GM23338 (cell line): ENCODE results near the gene GPR61. TPM values are rescaled to one million over a fixed set of nuclear protein-coding genes. Genes with fewer than 3 reads are reported as not detected.

Source experiments
- ATAC-seq: fragments of 200-7000 bp; cut with Tn5 transposase; 3 replicates; pipeline ENCODE4 v1.9.1; 2020
- DNase-seq: peaks from one replicate; pipeline ENCODE4 v3.0.0-alpha.2; 2015; ENCODE audit warnings: low spot score
- H2AFZ ChIP-seq: fragments of 200-600 bp; sonication (generic); 2 replicates; pipeline ENCODE4 v1.8.0; 2016; ENCODE audit warnings: antibody characterized with exemption, mild to moderate bottlenecking, moderate library complexity
- H3F3A ChIP-seq: fragments of 200-600 bp; sonication (generic); replicated peaks from 2 replicates; pipeline ENCODE4 v1.8.0; 2017; ENCODE audit warnings: antibody characterized with exemption, mixed run types, low read depth
- H3K27ac ChIP-seq: fragments of 200-600 bp; sonication (generic); 2 replicates; pipeline ENCODE4 v1.6.1; 2016; ENCODE audit warnings: low read depth
- H3K27me3 ChIP-seq: fragments of 200-600 bp; sonication (generic); 2 replicates; pipeline ENCODE4 v1.8.0; 2016; ENCODE audit warnings: mild to moderate bottlenecking, mixed run types, moderate library complexity; ENCODE audit not compliant: insufficient read depth
- H3K36me3 ChIP-seq: fragments of 200-600 bp; sonication (generic); 2 replicates; pipeline ENCODE4 v1.8.0; 2016; ENCODE audit warnings: mild to moderate bottlenecking; ENCODE audit not compliant: insufficient read depth
- H3K4me1 ChIP-seq: fragments of 200-600 bp; sonication (generic); 2 replicates; pipeline ENCODE4 v1.8.0; 2016; ENCODE audit warnings: mild to moderate bottlenecking, moderate library complexity; ENCODE audit not compliant: insufficient read depth
- H3K4me2 ChIP-seq: fragments of 200-600 bp; sonication (generic); 2 replicates; pipeline ENCODE4 v1.7.1; 2017; ENCODE audit warnings: mixed run types
- H3K4me3 ChIP-seq: fragments of 200-600 bp; sonication (generic); 2 replicates; pipeline ENCODE4 v1.6.1; 2016; ENCODE audit warnings: mixed run types
- H3K79me2 ChIP-seq: fragments of 200-600 bp; sonication (generic); replicated peaks from 2 replicates; pipeline ENCODE4 v1.8.0; 2017; ENCODE audit warnings: mild to moderate bottlenecking; ENCODE audit not compliant: insufficient read depth
- H3K9me2 ChIP-seq: fragments of 200-600 bp; sonication (generic); 2 replicates; pipeline ENCODE4 v1.8.0; 2017; ENCODE audit not compliant: insufficient read depth
- H4K20me1 ChIP-seq: fragments of 200-600 bp; sonication (generic); replicated peaks from 2 replicates; pipeline ENCODE4 v1.8.0; 2017; ENCODE audit warnings: mild to moderate bottlenecking; ENCODE audit not compliant: insufficient read depth
- H3K27ac Mint-ChIP-seq: 2 replicates; pipeline ENCODE4 v1.8.0; 2020; ENCODE audit warnings: inconsistent platforms, mild to moderate bottlenecking, moderate library complexity, mixed read lengths
- H3K27me3 Mint-ChIP-seq: 3 replicates; pipeline ENCODE4 v1.8.0; 2022; ENCODE audit warnings: low read depth, mild to moderate bottlenecking, moderate library complexity, mixed read lengths, inconsistent platforms; ENCODE audit not compliant: insufficient read depth, poor library complexity
- H3K36me3 Mint-ChIP-seq: 3 replicates; pipeline ENCODE4 v1.8.0; 2021; ENCODE audit warnings: low read depth, mild to moderate bottlenecking, inconsistent platforms, moderate library complexity, mixed read lengths
- H3K4me1 Mint-ChIP-seq: 3 replicates; pipeline ENCODE4 v1.8.0; 2020; ENCODE audit warnings: mild to moderate bottlenecking, inconsistent platforms, mixed read lengths
- H3K4me3 Mint-ChIP-seq: 3 replicates; pipeline ENCODE4 v1.8.0; 2021; ENCODE audit warnings: moderate library complexity, mild to moderate bottlenecking, inconsistent platforms, mixed read lengths
- H3K9me3 Mint-ChIP-seq: 3 replicates; pipeline ENCODE4 v1.8.0; 2020; ENCODE audit warnings: moderate library complexity, mild to moderate bottlenecking, inconsistent platforms, mixed read lengths
- CREB1 ChIP-seq: fragments of 250-450 bp; sonication (Bioruptor Pico); IDR thresholded peaks from 2 replicates; pipeline ENCODE4 v1.5.0; 2020; ENCODE audit warnings: low read depth, mild to moderate bottlenecking, moderate library complexity
- EZH2 ChIP-seq: fragments of 200-600 bp; sonication (generic); IDR thresholded peaks from one replicate; pipeline ENCODE4 v1.8.0; 2017; ENCODE audit warnings: antibody characterized with exemption, mild to moderate bottlenecking, low read depth; ENCODE audit not compliant: unreplicated experiment
- EZH2phosphoT487 ChIP-seq: fragments of 200-600 bp; sonication (generic); IDR thresholded peaks from one replicate; pipeline ENCODE4 v1.8.1; 2018; ENCODE audit warnings: antibody characterized with exemption; ENCODE audit not compliant: unreplicated experiment
- JUNB ChIP-seq: IDR thresholded peaks from one replicate; pipeline ENCODE4 v1.6.1; 2016; ENCODE audit warnings: antibody characterized with exemption; ENCODE audit not compliant: unreplicated experiment
- NANOG ChIP-seq: IDR thresholded peaks from 2 replicates; pipeline ENCODE4 v1.6.1; 2016; ENCODE audit warnings: antibody characterized with exemption, borderline replicate concordance
- POLR2AphosphoS5 ChIP-seq: IDR thresholded peaks from 2 replicates; pipeline ENCODE4 v1.6.1; 2016; ENCODE audit warnings: antibody characterized with exemption, low read depth
- STAT1 ChIP-seq: IDR thresholded peaks from one replicate; pipeline ENCODE4 v1.6.1; 2016; ENCODE audit warnings: antibody characterized with exemption; ENCODE audit not compliant: unreplicated experiment
- ZNF114 ChIP-seq: fragments of 250-450 bp; sonication (Bioruptor Pico); IDR thresholded peaks from 2 replicates; pipeline ENCODE4 v1.5.0; 2020; ENCODE audit warnings: mild to moderate bottlenecking, moderate library complexity
- ZNF331 ChIP-seq: fragments of 250-450 bp; sonication (Bioruptor Pico); IDR thresholded peaks from 2 replicates; pipeline ENCODE4 v1.5.0; 2020; ENCODE audit warnings: low read depth, mild to moderate bottlenecking, moderate library complexity
- polyA plus RNA-seq: library from polyadenylated mRNA; unstranded; fragments of >200 nt; fragmentation: Nextera tagmentation; extraction: Ambion mirVana; gene quantifications from 2 replicates; pipeline ENCODE4 v1.2.1, GENCODE V29; 2016
- total RNA-seq: library from RNA; depleted of rRNA; stranded (reverse); fragments of >200 nt; shearing (Covaris generic); gene quantifications from 2 replicates; pipeline ENCODE4 v1.2.3, GENCODE V29; 2014
- TF ChIP-seq, protein P1 (sequence below), 2 experiments: fragments of 200-600 bp in 1 of 2; sonication (generic) in 1 of 2; conservative IDR thresholded peaks; 2 replicates each; pipeline versions ENCODE4 v1.5.1 to v1.6.1; 2016 to 2017; ENCODE audit warnings: antibody characterized with exemption in 2 of 2, low read depth in 2 of 2, mild to moderate bottlenecking in 2 of 2, moderate library complexity in 1 of 2
- TF ChIP-seq, protein P2 (sequence below): IDR thresholded peaks from 2 replicates; pipeline ENCODE4 v1.6.1; 2016; ENCODE audit warnings: antibody characterized with exemption
- TF ChIP-seq, protein P3 (sequence below): fragments of 250-450 bp; sonication (Bioruptor Pico); IDR thresholded peaks from 2 replicates; pipeline ENCODE4 v1.5.0; 2020; ENCODE audit warnings: mild to moderate bottlenecking, moderate library complexity
- TF ChIP-seq, protein P4 (sequence below): IDR thresholded peaks from one replicate; pipeline ENCODE4 v1.6.1; 2018; ENCODE audit warnings: antibody characterized with exemption; ENCODE audit not compliant: unreplicated experiment

Gene GPR61
- total and polyA plus RNA-seq, 2 experiments from 2014 or later, result 0.13 TPM; not detected in 1

DNA sequence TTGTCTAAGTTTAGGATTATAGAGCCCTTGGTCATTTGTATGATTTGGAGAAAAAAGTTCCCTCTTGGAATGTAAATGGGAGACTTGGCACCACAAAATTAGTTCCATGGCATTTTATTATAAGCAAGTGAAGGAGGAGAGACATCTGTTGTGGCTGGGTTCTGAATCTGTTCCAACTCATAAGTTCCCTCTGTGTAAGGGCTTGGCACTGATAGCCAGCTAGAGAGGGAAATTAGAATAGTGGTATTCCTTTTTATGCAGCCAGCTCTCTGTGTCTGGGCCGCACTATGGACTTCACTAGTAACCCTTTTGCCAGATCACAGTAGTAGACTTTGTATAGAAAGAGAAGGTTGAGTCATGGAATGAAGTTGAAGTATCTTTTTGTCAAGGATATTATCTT lies 39.8 kb downstream of the GPR61 start:
- Histone ChIP-seq H3K36me3 (peaks cover 24% of the 10 kb centered on the region), H3K9me2 (no peaks in the 10 kb centered on the region), H2AFZ (no peak overlapping the region), H3K4me2 (no peak overlapping the region), H3F3A (no peaks in the 10 kb centered on the region), H4K20me1 (peaks cover 20% of the 10 kb centered on the region), H3K27ac (no peak overlapping the region), H3K4me1 (no peaks in the 10 kb centered on the region), H3K79me2 (peaks cover 12% of the 10 kb centered on the region), H3K27me3 (no peaks in the 10 kb centered on the region), H3K4me3 (no peak overlapping the region)
- no peak for TF ChIP-seq NANOG
- TF ChIP-seq CREB1, result no peak
- no peak for TF ChIP-seq STAT1
- TF ChIP-seq, protein P1, sequence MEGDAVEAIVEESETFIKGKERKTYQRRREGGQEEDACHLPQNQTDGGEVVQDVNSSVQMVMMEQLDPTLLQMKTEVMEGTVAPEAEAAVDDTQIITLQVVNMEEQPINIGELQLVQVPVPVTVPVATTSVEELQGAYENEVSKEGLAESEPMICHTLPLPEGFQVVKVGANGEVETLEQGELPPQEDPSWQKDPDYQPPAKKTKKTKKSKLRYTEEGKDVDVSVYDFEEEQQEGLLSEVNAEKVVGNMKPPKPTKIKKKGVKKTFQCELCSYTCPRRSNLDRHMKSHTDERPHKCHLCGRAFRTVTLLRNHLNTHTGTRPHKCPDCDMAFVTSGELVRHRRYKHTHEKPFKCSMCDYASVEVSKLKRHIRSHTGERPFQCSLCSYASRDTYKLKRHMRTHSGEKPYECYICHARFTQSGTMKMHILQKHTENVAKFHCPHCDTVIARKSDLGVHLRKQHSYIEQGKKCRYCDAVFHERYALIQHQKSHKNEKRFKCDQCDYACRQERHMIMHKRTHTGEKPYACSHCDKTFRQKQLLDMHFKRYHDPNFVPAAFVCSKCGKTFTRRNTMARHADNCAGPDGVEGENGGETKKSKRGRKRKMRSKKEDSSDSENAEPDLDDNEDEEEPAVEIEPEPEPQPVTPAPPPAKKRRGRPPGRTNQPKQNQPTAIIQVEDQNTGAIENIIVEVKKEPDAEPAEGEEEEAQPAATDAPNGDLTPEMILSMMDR (conservative IDR thresholded peaks at IDR 0.05; ENCODE audit: low read depth in 2 of 2), result no peak
- no peak for TF ChIP-seq JUNB
- TF ChIP-seq, protein P2, sequence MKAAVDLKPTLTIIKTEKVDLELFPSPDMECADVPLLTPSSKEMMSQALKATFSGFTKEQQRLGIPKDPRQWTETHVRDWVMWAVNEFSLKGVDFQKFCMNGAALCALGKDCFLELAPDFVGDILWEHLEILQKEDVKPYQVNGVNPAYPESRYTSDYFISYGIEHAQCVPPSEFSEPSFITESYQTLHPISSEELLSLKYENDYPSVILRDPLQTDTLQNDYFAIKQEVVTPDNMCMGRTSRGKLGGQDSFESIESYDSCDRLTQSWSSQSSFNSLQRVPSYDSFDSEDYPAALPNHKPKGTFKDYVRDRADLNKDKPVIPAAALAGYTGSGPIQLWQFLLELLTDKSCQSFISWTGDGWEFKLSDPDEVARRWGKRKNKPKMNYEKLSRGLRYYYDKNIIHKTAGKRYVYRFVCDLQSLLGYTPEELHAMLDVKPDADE, result no peak
- TF ChIP-seq EZH2, result no peak
- TF ChIP-seq ZNF114 (CRISPR knock-in tag), result no peak
- TF ChIP-seq EZH2phosphoT487, result no peak
- no peak for TF ChIP-seq POLR2AphosphoS5
- TF ChIP-seq, protein P3, sequence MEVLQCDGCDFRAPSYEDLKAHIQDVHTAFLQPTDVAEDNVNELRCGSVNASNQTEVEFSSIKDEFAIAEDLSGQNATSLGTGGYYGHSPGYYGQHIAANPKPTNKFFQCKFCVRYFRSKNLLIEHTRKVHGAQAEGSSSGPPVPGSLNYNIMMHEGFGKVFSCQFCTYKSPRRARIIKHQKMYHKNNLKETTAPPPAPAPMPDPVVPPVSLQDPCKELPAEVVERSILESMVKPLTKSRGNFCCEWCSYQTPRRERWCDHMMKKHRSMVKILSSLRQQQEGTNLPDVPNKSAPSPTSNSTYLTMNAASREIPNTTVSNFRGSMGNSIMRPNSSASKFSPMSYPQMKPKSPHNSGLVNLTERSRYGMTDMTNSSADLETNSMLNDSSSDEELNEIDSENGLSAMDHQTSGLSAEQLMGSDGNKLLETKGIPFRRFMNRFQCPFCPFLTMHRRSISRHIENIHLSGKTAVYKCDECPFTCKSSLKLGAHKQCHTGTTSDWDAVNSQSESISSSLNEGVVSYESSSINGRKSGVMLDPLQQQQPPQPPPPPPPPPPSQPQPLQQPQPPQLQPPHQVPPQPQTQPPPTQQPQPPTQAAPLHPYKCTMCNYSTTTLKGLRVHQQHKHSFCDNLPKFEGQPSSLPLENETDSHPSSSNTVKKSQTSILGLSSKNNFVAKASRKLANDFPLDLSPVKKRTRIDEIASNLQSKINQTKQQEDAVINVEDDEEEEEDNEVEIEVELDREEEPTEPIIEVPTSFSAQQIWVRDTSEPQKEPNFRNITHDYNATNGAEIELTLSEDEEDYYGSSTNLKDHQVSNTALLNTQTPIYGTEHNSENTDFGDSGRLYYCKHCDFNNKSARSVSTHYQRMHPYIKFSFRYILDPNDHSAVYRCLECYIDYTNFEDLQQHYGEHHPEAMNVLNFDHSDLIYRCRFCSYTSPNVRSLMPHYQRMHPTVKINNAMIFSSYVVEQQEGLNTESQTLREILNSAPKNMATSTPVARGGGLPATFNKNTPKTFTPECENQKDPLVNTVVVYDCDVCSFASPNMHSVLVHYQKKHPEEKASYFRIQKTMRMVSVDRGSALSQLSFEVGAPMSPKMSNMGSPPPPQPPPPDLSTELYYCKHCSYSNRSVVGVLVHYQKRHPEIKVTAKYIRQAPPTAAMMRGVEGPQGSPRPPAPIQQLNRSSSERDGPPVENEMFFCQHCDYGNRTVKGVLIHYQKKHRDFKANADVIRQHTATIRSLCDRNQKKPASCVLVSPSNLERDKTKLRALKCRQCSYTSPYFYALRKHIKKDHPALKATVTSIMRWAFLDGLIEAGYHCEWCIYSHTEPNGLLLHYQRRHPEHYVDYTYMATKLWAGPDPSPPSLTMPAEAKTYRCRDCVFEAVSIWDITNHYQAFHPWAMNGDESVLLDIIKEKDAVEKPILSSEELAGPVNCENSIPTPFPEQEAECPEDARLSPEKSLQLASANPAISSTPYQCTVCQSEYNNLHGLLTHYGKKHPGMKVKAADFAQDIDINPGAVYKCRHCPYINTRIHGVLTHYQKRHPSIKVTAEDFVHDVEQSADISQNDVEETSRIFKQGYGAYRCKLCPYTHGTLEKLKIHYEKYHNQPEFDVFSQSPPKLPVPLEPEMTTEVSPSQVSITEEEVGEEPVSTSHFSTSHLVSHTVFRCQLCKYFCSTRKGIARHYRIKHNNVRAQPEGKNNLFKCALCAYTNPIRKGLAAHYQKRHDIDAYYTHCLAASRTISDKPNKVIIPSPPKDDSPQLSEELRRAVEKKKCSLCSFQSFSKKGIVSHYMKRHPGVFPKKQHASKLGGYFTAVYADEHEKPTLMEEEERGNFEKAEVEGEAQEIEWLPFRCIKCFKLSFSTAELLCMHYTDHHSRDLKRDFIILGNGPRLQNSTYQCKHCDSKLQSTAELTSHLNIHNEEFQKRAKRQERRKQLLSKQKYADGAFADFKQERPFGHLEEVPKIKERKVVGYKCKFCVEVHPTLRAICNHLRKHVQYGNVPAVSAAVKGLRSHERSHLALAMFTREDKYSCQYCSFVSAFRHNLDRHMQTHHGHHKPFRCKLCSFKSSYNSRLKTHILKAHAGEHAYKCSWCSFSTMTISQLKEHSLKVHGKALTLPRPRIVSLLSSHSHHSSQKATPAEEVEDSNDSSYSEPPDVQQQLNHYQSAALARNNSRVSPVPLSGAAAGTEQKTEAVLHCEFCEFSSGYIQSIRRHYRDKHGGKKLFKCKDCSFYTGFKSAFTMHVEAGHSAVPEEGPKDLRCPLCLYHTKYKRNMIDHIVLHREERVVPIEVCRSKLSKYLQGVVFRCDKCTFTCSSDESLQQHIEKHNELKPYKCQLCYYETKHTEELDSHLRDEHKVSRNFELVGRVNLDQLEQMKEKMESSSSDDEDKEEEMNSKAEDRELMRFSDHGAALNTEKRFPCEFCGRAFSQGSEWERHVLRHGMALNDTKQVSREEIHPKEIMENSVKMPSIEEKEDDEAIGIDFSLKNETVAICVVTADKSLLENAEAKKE, result no peak
- no peak for TF ChIP-seq ZNF331 (CRISPR knock-in tag)
- TF ChIP-seq, protein P4, sequence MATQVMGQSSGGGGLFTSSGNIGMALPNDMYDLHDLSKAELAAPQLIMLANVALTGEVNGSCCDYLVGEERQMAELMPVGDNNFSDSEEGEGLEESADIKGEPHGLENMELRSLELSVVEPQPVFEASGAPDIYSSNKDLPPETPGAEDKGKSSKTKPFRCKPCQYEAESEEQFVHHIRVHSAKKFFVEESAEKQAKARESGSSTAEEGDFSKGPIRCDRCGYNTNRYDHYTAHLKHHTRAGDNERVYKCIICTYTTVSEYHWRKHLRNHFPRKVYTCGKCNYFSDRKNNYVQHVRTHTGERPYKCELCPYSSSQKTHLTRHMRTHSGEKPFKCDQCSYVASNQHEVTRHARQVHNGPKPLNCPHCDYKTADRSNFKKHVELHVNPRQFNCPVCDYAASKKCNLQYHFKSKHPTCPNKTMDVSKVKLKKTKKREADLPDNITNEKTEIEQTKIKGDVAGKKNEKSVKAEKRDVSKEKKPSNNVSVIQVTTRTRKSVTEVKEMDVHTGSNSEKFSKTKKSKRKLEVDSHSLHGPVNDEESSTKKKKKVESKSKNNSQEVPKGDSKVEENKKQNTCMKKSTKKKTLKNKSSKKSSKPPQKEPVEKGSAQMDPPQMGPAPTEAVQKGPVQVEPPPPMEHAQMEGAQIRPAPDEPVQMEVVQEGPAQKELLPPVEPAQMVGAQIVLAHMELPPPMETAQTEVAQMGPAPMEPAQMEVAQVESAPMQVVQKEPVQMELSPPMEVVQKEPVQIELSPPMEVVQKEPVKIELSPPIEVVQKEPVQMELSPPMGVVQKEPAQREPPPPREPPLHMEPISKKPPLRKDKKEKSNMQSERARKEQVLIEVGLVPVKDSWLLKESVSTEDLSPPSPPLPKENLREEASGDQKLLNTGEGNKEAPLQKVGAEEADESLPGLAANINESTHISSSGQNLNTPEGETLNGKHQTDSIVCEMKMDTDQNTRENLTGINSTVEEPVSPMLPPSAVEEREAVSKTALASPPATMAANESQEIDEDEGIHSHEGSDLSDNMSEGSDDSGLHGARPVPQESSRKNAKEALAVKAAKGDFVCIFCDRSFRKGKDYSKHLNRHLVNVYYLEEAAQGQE, result no peak
- DNase-seq (no peak), ATAC-seq (no peak)
- peaks cover 34% of the 10 kb centered on the region for H3K36me3 Mint-ChIP-seq
- no peaks in the 10 kb centered on the region for H3K9me3 Mint-ChIP-seq
- H3K27me3 Mint-ChIP-seq, result peaks cover 3% of the 10 kb centered on the region
- no peak overlapping the region for H3K27ac Mint-ChIP-seq
- no peaks in the 10 kb centered on the region for H3K4me1 Mint-ChIP-seq
- no peak overlapping the region for H3K4me3 Mint-ChIP-seq
